ENCODE results near the gene ANKZF1. TPM values are rescaled to one million over a fixed set of nuclear protein-coding genes. Genes with fewer than 3 reads are reported as not detected.

Gene ANKZF1
- total RNA-seq, 1 donor from 2014 or later = 44.8 TPM

DNA sequence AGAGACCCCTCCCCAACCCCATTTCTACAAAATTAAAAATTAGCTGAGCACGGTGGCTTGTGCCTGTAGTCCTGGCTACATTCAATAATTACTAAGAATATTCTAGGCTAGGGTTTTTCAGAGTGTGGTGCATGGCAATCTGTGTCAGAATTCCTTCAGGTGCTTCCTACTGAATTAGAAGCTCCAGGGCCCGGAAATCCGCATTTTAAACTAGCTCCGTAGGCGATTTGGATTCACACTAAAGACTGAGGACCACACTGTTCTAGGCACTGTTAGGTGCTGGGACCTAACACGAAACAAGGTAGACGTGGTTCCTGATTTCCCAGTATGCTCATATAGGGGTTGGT, 23.7 kb upstream of the ANKZF1 start:
- DNase-seq (ENCODE audit: extremely low spot score, unreplicated experiment) = no peak
- peaks cover 25% of the 10 kb centered on the region for H3K4me1 Mint-ChIP-seq (ENCODE audit: unreplicated experiment)
- H3K36me3 Mint-ChIP-seq (ENCODE audit: unreplicated experiment) = peaks cover 7% of the 10 kb centered on the region
- TF ChIP-seq, protein P1, sequence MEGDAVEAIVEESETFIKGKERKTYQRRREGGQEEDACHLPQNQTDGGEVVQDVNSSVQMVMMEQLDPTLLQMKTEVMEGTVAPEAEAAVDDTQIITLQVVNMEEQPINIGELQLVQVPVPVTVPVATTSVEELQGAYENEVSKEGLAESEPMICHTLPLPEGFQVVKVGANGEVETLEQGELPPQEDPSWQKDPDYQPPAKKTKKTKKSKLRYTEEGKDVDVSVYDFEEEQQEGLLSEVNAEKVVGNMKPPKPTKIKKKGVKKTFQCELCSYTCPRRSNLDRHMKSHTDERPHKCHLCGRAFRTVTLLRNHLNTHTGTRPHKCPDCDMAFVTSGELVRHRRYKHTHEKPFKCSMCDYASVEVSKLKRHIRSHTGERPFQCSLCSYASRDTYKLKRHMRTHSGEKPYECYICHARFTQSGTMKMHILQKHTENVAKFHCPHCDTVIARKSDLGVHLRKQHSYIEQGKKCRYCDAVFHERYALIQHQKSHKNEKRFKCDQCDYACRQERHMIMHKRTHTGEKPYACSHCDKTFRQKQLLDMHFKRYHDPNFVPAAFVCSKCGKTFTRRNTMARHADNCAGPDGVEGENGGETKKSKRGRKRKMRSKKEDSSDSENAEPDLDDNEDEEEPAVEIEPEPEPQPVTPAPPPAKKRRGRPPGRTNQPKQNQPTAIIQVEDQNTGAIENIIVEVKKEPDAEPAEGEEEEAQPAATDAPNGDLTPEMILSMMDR (IDR thresholded peaks at IDR 0.05) = no peak
- H3K4me3 Mint-ChIP-seq (ENCODE audit: unreplicated experiment) = peak overlapping the region; percentile 89
- no peaks in the 10 kb centered on the region for H3K27me3 Mint-ChIP-seq (ENCODE audit: unreplicated experiment)
- H3K9me3 Mint-ChIP-seq (ENCODE audit: unreplicated experiment) = no peaks in the 10 kb centered on the region
- peak overlapping the region; percentile 96 for H3K27ac Mint-ChIP-seq (ENCODE audit: unreplicated experiment)

DNA sequence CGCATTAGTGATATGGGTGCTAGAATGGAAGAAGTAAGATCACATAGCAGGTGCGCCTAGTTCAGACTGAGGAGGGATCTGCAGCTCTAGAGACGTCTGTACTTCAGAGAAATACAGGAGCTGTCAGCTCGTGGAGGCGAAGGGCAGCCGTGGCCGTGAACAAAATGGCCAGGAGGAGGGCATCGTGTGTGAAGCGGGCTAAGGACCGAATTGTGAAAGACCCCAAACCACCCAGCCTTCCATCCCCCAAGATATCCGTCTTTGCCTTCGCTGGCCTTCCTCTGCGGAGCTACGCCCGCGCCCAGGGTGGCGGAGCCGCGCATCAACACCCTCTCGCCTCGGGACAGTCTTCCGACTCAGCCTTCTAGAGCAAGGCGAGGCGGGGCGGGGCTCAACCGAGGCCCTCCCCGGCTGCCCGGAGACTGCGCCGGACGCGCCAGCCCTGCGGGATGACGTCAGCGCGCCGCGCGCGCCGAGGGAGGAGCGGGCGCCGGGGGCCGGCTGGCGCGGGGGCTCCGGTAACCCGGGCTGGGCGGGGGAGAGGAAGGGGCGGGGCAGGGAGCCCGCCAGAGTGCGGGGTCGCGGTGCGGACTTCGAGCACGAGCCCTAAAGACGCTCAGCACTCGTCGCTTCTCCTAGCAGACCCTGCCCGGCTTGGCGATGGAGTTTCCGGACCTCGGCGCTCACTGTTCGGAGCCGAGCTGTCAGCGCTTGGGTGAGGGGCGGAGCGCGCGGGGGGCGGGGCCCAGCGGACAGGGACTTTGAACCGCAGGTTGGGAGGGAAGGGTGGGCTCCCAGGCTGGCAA, 23.1 kb upstream of the ANKZF1 start, which contains the start of gene ZFAND2B:
Gene ZFAND2B (plus strand): TSS at position 455 of the 806 bp plus-strand sequence. CDS start 206 bp downstream, at position 661.
- peaks cover 7% of the 10 kb centered on the region for H3K36me3 Mint-ChIP-seq (ENCODE audit: unreplicated experiment)
- peak within 1 kb of the TSS; percentile 96 for H3K27ac Mint-ChIP-seq (ENCODE audit: unreplicated experiment)
- peaks cover 25% of the 10 kb centered on the region for H3K4me1 Mint-ChIP-seq (ENCODE audit: unreplicated experiment)
- H3K4me3 Mint-ChIP-seq (ENCODE audit: unreplicated experiment) = peak within 1 kb of the TSS; percentile 89
- H3K9me3 Mint-ChIP-seq (ENCODE audit: unreplicated experiment) = no peaks in the 10 kb centered on the region
- no peaks in the 10 kb centered on the region for H3K27me3 Mint-ChIP-seq (ENCODE audit: unreplicated experiment)
- TF ChIP-seq, protein P1 (IDR thresholded peaks at IDR 0.05) = no peak
- peak; percentile 99 for DNase-seq (ENCODE audit: extremely low spot score, unreplicated experiment)

DNA sequence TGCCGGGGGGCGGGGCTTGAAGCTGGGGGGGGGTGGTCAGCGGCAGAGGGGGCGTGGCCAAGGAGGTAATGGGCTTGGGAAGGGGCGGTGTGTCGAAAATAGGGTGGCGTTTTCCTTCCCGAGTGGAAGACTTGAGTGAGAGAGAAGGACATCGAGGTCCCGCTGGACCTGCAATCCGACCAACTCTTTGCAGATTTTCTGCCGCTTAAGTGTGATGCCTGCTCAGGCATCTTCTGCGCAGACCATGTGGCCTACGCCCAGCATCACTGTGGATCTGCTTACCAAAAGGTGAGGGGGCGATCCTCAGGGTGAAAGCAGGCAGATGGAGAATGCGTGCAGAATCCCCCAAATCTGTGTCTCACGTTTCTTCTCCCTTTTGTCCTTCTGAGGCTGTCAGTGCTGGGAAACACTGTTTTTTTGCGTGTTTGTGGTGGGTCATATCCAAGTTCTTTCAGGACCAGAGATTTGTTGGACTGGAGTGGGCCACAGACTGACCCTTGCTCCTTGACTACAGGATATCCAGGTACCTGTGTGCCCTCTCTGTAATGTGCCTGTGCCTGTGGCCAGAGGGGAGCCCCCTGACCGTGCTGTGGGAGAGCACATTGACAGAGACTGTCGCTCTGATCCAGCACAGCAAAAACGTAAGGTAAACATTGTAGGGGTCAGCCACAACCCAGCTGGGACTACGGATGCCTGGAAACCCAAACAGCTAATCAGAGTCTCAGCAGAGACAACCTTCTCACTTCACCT, 22.3 kb upstream of the ANKZF1 start:
- H3K4me1 Mint-ChIP-seq (ENCODE audit: unreplicated experiment) = peaks cover 25% of the 10 kb centered on the region
- no peaks in the 10 kb centered on the region for H3K9me3 Mint-ChIP-seq (ENCODE audit: unreplicated experiment)
- H3K36me3 Mint-ChIP-seq (ENCODE audit: unreplicated experiment) = peaks cover 7% of the 10 kb centered on the region
- TF ChIP-seq, protein P1 (IDR thresholded peaks at IDR 0.05) = no peak
- no peak for DNase-seq (ENCODE audit: extremely low spot score, unreplicated experiment)
- H3K27me3 Mint-ChIP-seq (ENCODE audit: unreplicated experiment) = no peaks in the 10 kb centered on the region
- H3K27ac Mint-ChIP-seq (ENCODE audit: unreplicated experiment) = peak overlapping the region; percentile 57
- peak overlapping the region; percentile 89 for H3K4me3 Mint-ChIP-seq (ENCODE audit: unreplicated experiment)

DNA sequence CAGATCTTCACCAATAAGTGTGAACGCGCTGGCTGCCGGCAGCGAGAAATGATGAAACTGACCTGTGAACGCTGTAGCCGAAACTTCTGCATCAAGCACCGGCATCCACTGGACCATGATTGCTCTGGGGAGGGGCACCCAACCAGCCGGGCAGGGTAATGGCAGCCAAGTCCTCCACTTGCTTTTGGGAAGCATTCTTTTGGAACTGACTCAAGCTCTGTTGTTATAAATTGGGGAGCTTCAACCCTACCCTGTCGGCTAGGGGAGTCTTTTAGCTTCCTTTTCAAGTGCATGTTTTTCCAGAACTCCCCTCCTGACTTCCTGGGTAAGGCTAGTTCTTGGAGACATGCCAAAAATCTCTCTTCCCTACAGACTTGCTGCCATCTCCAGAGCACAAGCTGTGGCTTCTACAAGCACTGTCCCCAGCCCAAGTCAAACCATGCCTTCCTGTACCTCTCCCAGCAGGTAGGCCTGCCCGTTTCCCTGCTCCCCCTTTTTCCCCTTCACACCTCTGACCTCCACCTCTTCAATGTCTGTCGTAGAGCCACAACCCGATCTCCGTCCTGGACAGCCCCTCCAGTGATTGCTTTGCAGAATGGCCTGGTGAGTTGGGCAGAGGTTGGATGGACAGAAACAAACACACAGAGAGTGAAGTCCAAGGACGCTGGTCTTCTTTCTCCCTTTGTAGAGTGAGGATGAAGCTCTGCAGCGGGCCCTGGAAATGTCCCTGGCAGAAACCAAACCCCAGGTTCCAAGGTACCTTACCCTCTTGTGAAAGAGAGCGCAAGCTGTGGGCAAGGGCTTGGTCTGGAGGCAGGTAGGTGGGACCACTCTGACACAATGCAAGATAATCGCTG, 21.5 kb upstream of the ANKZF1 start:
- Mint-ChIP-seq H3K36me3 (ENCODE audit: unreplicated experiment) (peaks cover 7% of the 10 kb centered on the region), H3K27ac (ENCODE audit: unreplicated experiment) (peak overlapping the region; percentile 57), H3K4me1 (ENCODE audit: unreplicated experiment) (peaks cover 25% of the 10 kb centered on the region), H3K27me3 (ENCODE audit: unreplicated experiment) (no peaks in the 10 kb centered on the region), H3K9me3 (ENCODE audit: unreplicated experiment) (no peaks in the 10 kb centered on the region), H3K4me3 (ENCODE audit: unreplicated experiment) (peak overlapping the region; percentile 89)
- DNase-seq (ENCODE audit: extremely low spot score, unreplicated experiment) = no peak
- TF ChIP-seq, protein P1 (IDR thresholded peaks at IDR 0.05) = no peak
